Measurements from ENCODE around the gene DNAH9. TPM values are rescaled to one million over a fixed set of nuclear protein-coding genes. Genes with fewer than 3 reads are reported as not detected.

Gene DNAH9
- total and polyA plus RNA-seq, 4 donors: under 0.01 to 0.09 TPM; not detected in 2

- Histone ChIP-seq H3K27ac (ENCODE audit: low read depth in 1 of 2, low read length in 2 of 2) (no peak overlapping the region), H3K9me3 (ENCODE audit: control insufficient read depth in 4 of 4, low read length in 3 of 4) (no peaks in the 10 kb centered on the region), H3K4me1 (ENCODE audit: control insufficient read depth in 4 of 4, insufficient read depth in 4 of 4, low read length in 3 of 4) (peaks cover 2 to 19% (median 13%) of the 10 kb centered on the region in 4 donors), H3K4me3 (ENCODE audit: low read depth in 1 of 3, low read length in 3 of 3) (peak overlapping the region in 1 of 3 donors; percentile 60), H3K9ac (ENCODE audit: low read depth in 1 of 2, low read length in 2 of 2) (no peak overlapping the region), H3K27me3 (ENCODE audit: control insufficient read depth in 4 of 4, insufficient read depth in 4 of 4, low read length in 3 of 4) (no peaks in the 10 kb centered on the region), H3K36me3 (ENCODE audit: control insufficient read depth in 4 of 4, insufficient read depth in 3 of 4, low read depth in 1 of 4, low read length in 3 of 4) (peaks cover 0 to 17% (median 9%) of the 10 kb centered on the region in 4 donors)
- 28% methylated on average over 5 of the region's 5 CpGs for WGBS
- no peak for DNase-seq (ENCODE audit: low spot score)
- peak; percentile 83 to 86 for TF ChIP-seq RAD21 (IDR thresholded peaks at IDR 0.05)
- peak; percentile 58 for TF ChIP-seq CTCF (IDR thresholded peaks at IDR 0.05; ENCODE audit: low read depth, low read length, missing input control)
- no peak for TF ChIP-seq EGR1 (IDR thresholded peaks at IDR 0.05; ENCODE audit: low read depth in 2 of 2)
Measured at GRCh38 chr17:11986942-11987329, 388.7 kb downstream of the DNAH9 start.

GRCh38 chr17:11990363-11990983 lies 392.2 kb downstream of the DNAH9 start:
- Histone ChIP-seq H3K4me1 (ENCODE audit: control insufficient read depth in 4 of 4, insufficient read depth in 4 of 4, low read length in 3 of 4) (peaks cover 2 to 19% (median 13%) of the 10 kb centered on the region in 4 donors), H3K9me3 (ENCODE audit: control insufficient read depth in 4 of 4, low read length in 3 of 4) (no peaks in the 10 kb centered on the region), H3K27ac (ENCODE audit: low read depth in 1 of 2, low read length in 2 of 2) (no peak overlapping the region), H3K4me3 (ENCODE audit: low read depth in 1 of 3, low read length in 3 of 3) (no peak overlapping the region), H3K27me3 (ENCODE audit: control insufficient read depth in 4 of 4, insufficient read depth in 4 of 4, low read length in 3 of 4) (no peaks in the 10 kb centered on the region), H3K36me3 (ENCODE audit: control insufficient read depth in 4 of 4, insufficient read depth in 3 of 4, low read depth in 1 of 4, low read length in 3 of 4) (peaks cover 0 to 6% (median 5%) of the 10 kb centered on the region in 4 donors), H3K9ac (ENCODE audit: low read depth in 1 of 2, low read length in 2 of 2) (no peak overlapping the region)
- whole genome bisulfite sequencing: 59% methylated on average over 7 of the region's 7 CpGs
- TF ChIP-seq, protein P1, sequence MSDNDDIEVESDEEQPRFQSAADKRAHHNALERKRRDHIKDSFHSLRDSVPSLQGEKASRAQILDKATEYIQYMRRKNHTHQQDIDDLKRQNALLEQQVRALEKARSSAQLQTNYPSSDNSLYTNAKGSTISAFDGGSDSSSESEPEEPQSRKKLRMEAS (IDR thresholded peaks at IDR 0.05): no peak
- no peak for TF ChIP-seq TAF1 (conservative IDR thresholded peaks at IDR 0.05)
- TF ChIP-seq FOXA1 (IDR thresholded peaks at IDR 0.05): no peak
- TF ChIP-seq HNF4G (IDR thresholded peaks at IDR 0.05): no peak
- no peak for TF ChIP-seq NR2F2 (IDR thresholded peaks at IDR 0.05)
- no peak for TF ChIP-seq CTCF (IDR thresholded peaks at IDR 0.05; ENCODE audit: low read depth, low read length, missing input control)
- TF ChIP-seq, protein P2, sequence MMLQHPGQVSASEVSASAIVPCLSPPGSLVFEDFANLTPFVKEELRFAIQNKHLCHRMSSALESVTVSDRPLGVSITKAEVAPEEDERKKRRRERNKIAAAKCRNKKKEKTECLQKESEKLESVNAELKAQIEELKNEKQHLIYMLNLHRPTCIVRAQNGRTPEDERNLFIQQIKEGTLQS (IDR thresholded peaks at IDR 0.05): no peak
- TF ChIP-seq HNF4A (conservative IDR thresholded peaks at IDR 0.05): no peak
- TF ChIP-seq RXRA (IDR thresholded peaks at IDR 0.05): no peak
- TF ChIP-seq ZBTB33 (IDR thresholded peaks at IDR 0.05): no peak
- TF ChIP-seq FOXA2 (IDR thresholded peaks at IDR 0.05): no peak
- no peak for TF ChIP-seq YY1 (IDR thresholded peaks at IDR 0.05)
- DNase-seq (ENCODE audit: low spot score): no peak

Measured in liver (tissue), 9 donors.